ENCODE measurements around the gene MYO3B. TPM values are rescaled to one million over a fixed set of nuclear protein-coding genes. Genes with fewer than 3 reads are reported as not detected.

The MYO3B gene
- total and polyA plus RNA-seq, 2 of the 8 experiments (the other 6 are each of a cell fraction or from before 2014, with no cell fraction given), result 0.17 to 0.19 TPM

- no peak overlapping the region for H3K4me3 ChIP-seq (ENCODE audit: extremely low read depth in 1 of 4, insufficient read depth in 2 of 4, low read depth in 3 of 4, low read length in 4 of 4)
- H2AK5ac ChIP-seq (ENCODE audit: low read depth, low read length), result no peak overlapping the region
- no peaks in the 10 kb centered on the region for H3K79me2 ChIP-seq (ENCODE audit: control insufficient read depth in 1 of 2, insufficient read depth in 2 of 2, low read length in 2 of 2)
- H2BK15ac ChIP-seq (ENCODE audit: low read length), result no peak overlapping the region
- H3K4me2 ChIP-seq (ENCODE audit: insufficient read depth in 1 of 2, low read depth in 2 of 2, low read length in 2 of 2), result no peak overlapping the region
- H3K23me2 ChIP-seq (ENCODE audit: low read depth, low read length), result no peaks in the 10 kb centered on the region
- H3K4ac ChIP-seq (replicated peaks; ENCODE audit: insufficient read length, low read depth, low read length), result no peak overlapping the region
- no peak overlapping the region for H3K14ac ChIP-seq (ENCODE audit: insufficient read length)
- DNase-seq (ENCODE audit: low read depth in 1 of 2, low spot score in 2 of 2) (no peak), FAIRE-seq (no peak)
- no peaks in the 10 kb centered on the region for H4K20me1 ChIP-seq (replicated peaks in 1 of 2; ENCODE audit: control insufficient read depth in 1 of 2, insufficient read depth in 2 of 2, low read length in 2 of 2)
- no peak overlapping the region for H4K5ac ChIP-seq (ENCODE audit: insufficient read length, low read depth, low read length)
- H4K8ac ChIP-seq (ENCODE audit: extremely low read depth, insufficient read depth, low read length), result no peak overlapping the region
- H2BK5ac ChIP-seq (ENCODE audit: low read depth, low read length), result no peak overlapping the region
- POLR2A ChIA-PET (ENCODE audit: partially characterized antibody), result no interaction called here
- H3K9me3 ChIP-seq (ENCODE audit: insufficient read depth in 2 of 2, low read depth in 1 of 2, low read length in 1 of 2), result no peaks in the 10 kb centered on the region
- H3K27me3 ChIP-seq (replicated peaks in 1 of 4; ENCODE audit: control insufficient read depth in 3 of 4, extremely low read depth in 1 of 4, insufficient read depth in 3 of 4, low read length in 3 of 4), result no peaks in the 10 kb centered on the region
- H2BK12ac ChIP-seq (ENCODE audit: low read depth, low read length), result no peak overlapping the region
- H2BK120ac ChIP-seq (replicated peaks; ENCODE audit: low read depth, low read length), result no peak overlapping the region
- H2BK20ac ChIP-seq (ENCODE audit: low read length), result no peak overlapping the region
- H3K79me1 ChIP-seq (ENCODE audit: low read depth, low read length), result no peaks in the 10 kb centered on the region
- no peak overlapping the region for H2AFZ ChIP-seq (ENCODE audit: low read length)
- 87% methylated on average over 2 of the region's 2 CpGs; no CpG with 5 or more reads in 1 of the 2 experiments for WGBS, 2 experiments (ENCODE audit: extremely low coverage in 1 of 2, insufficient coverage in 1 of 2, insufficient read length in 1 of 2, insufficient replicate concordance in 2 of 2, low coverage in 1 of 2, low lambda C conversion rate in 2 of 2, missing lambda C conversion rate in 1 of 2)
- H3K23ac ChIP-seq (ENCODE audit: insufficient read length), result no peak overlapping the region
- TF ChIP-seq KDM5A (IDR thresholded peaks at IDR 0.05; ENCODE audit: low read length) (no peak), ATF3 (IDR thresholded peaks at IDR 0.05; ENCODE audit: insufficient read depth, low read depth, low read length) (no peak), TCF12 (IDR thresholded peaks at IDR 0.05; ENCODE audit: low read depth, low read length) (no peak), JUN (IDR thresholded peaks at IDR 0.05; ENCODE audit: low read depth, low read length) (no peak), RXRA (IDR thresholded peaks at IDR 0.05; ENCODE audit: insufficient read depth, low read depth, low read length) (no peak), CTBP2 (IDR thresholded peaks at IDR 0.05; ENCODE audit: borderline replicate concordance, insufficient read depth, insufficient read length, low read length) (no peak), GABPA (IDR thresholded peaks at IDR 0.05; ENCODE audit: borderline replicate concordance, insufficient read depth, low read length) (no peak), CBX5 (IDR thresholded peaks at IDR 0.05; ENCODE audit: low read depth, low read length) (no peak), PHF8 (conservative IDR thresholded peaks at IDR 0.05; ENCODE audit: low read depth, low read length) (no peak), SP4 (IDR thresholded peaks at IDR 0.05; ENCODE audit: low read length) (no peak), RAD21 (IDR thresholded peaks at IDR 0.05 in 1 of 2, conservative IDR thresholded peaks at IDR 0.05 in 1 of 2; ENCODE audit: low read depth in 2 of 2, low read length in 2 of 2) (no peak), SP2 (IDR thresholded peaks at IDR 0.05; ENCODE audit: low read length) (no peak), JUND (IDR thresholded peaks at IDR 0.05; ENCODE audit: low read length) (no peak), HDAC6 (IDR thresholded peaks at IDR 0.05; ENCODE audit: low read depth, low read length) (no peak)
- no peak overlapping the region for H3K27ac ChIP-seq (ENCODE audit: low read depth, low read length)
- H3K36me3 ChIP-seq (ENCODE audit: control insufficient read depth in 2 of 4, insufficient read depth in 4 of 4, low read length in 3 of 4), result no peaks in the 10 kb centered on the region
- CTCF ChIA-PET (ENCODE audit: partially characterized antibody), result interaction anchor here (1.0 to 1.4 kb wide), 2 partner anchors 85 to 107 kb away, joined by 3 read pairs; no protein-coding TSS in a partner anchor
- no peaks in the 10 kb centered on the region; a peak in 1 of 7 replicates for H3K4me1 ChIP-seq (replicated peaks in 1 of 4; ENCODE audit: control insufficient read depth in 3 of 4, insufficient read depth in 4 of 4, low read length in 3 of 4)
- H3K9ac ChIP-seq (replicated peaks in 1 of 4; ENCODE audit: extremely low read depth in 1 of 4, low read depth in 3 of 4, low read length in 3 of 4), result no peak overlapping the region
- no peak overlapping the region for H4K91ac ChIP-seq (replicated peaks; ENCODE audit: insufficient read length, low read length)
- H3K18ac ChIP-seq (ENCODE audit: extremely low read depth, low read length), result no peak overlapping the region
- H3K56ac ChIP-seq (replicated peaks; ENCODE audit: insufficient read length, low read depth, low read length), result no peak overlapping the region
These were observed 410.8 kb downstream of the MYO3B start for GRCh38 chr2:170588729-170589128.
